HUES6 (cell line): ENCODE data around the gene RAD54L.
"Not testable (repeated sequence)": the region's sequence is repeated elsewhere in the genome, so short reads cannot be mapped to it uniquely, and the experiment has no call there.

ENCODE experiments used
- H3K27ac ChIP-seq: 2 replicates; pipeline ENCODE4 v1.7.0; 2013; ENCODE audit warnings: low read depth, mild to moderate bottlenecking, low read length, inconsistent platforms
- H3K27me3 ChIP-seq: 2 replicates; pipeline ENCODE4 v1.6.1; 2013; ENCODE audit warnings: low read length; ENCODE audit not compliant: control insufficient read depth, insufficient read depth
- H3K36me3 ChIP-seq: 2 replicates; pipeline ENCODE4 v1.6.1; 2013; ENCODE audit warnings: low read length; ENCODE audit not compliant: control insufficient read depth, insufficient read depth
- H3K4me1 ChIP-seq: 2 replicates; pipeline ENCODE4 v1.6.1; 2013; ENCODE audit warnings: low read length; ENCODE audit not compliant: control insufficient read depth, insufficient read depth
- H3K4me3 ChIP-seq: 2 replicates; pipeline ENCODE4 v1.5.1; 2013; ENCODE audit warnings: low read depth, low read length
- H3K9ac ChIP-seq: one replicate; pipeline ENCODE4 v1.6.1; 2013; ENCODE audit warnings: mild to moderate bottlenecking, low read length
- H3K9me3 ChIP-seq: 2 replicates; pipeline ENCODE4 v1.6.1; 2013; ENCODE audit warnings: low read depth, low read length; ENCODE audit not compliant: control insufficient read depth, insufficient read depth

RAD54L gene

GRCh38 chr1:46325285-46326076, 77.9 kb downstream of the RAD54L start:
- not testable (repeated sequence) for H3K36me3 ChIP-seq, H3K27me3 ChIP-seq, H3K9ac ChIP-seq, H3K4me3 ChIP-seq, H3K9me3 ChIP-seq, H3K27ac ChIP-seq
- peaks cover 23% of the 10 kb centered on the region for H3K4me1 ChIP-seq
